ENCODE data around the gene SYS1.

Gene SYS1

GRCh38 chr20:45323731-45324130, 39.2 kb upstream of the SYS1 start:
- Histone ChIP-seq H3K9ac (no peak overlapping the region), H3K4me2 (peak overlapping the region; percentile 94), H3K9me3 (no peaks in the 10 kb centered on the region), H3K4me3 (no peak overlapping the region), H3K27ac (no peak overlapping the region), H3K27me3 (no peaks in the 10 kb centered on the region), H3K4me1 (peaks cover 84% of the 10 kb centered on the region), H4K20me1 (no peaks in the 10 kb centered on the region), H3K36me3 (no peaks in the 10 kb centered on the region)
- no peak for TF ChIP-seq Cebpa-rat (IDR thresholded peaks at IDR 0.05)

DNA sequence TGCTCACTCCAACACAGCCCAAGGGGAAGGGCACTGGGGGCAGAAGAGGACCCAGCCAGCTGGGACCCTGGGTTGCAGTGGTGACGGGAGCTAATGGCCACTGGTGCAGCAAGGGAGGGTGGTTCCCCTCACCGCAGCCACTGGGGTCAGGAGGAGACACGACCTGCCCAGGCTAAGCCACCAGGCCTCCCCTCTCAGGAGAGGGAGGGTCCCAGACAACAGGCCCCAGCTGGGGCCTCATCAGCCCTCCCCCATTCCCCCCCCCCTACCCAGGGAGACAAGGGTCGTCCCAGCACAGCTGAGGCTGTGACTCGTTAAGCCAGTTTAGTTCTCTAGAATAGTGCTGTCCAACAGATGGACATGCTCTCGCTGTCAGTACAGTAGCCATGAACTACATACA, 37.6 kb upstream of the SYS1 start:
- no peak for TF ChIP-seq Cebpa-rat (IDR thresholded peaks at IDR 0.05)
- no peaks in the 10 kb centered on the region for H3K27me3 ChIP-seq
- no peak overlapping the region for H3K4me3 ChIP-seq
- H3K9me3 ChIP-seq = no peaks in the 10 kb centered on the region
- peaks cover 68% of the 10 kb centered on the region for H3K4me1 ChIP-seq
- peak overlapping the region; percentile 94 for H3K4me2 ChIP-seq
- peak overlapping the region; percentile 61; the same call in 1 of the 2 replicates for H3K9ac ChIP-seq
- no peaks in the 10 kb centered on the region for H3K36me3 ChIP-seq
- H3K27ac ChIP-seq = peak overlapping the region; percentile 68
- no peaks in the 10 kb centered on the region for H4K20me1 ChIP-seq

DNA sequence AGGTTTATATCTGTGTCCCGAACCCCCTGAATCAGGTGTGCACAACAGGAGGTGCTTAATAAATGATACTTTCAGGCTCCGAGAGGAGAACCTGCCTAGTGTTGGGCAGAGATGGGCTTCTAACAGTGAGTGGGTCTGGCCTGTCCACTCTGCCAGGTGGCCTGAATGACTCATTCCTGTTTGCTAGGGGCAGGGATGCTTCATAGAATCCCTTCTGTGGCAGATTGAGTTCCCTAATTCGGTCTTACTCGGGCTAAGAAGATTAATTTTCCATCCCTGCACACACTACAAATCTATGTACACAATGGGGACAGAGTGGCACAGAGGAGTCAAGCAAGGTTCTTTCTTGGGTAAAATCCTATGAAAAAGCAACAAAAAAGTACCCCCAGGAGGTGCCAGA, 34.5 kb upstream of the SYS1 start:
- no peaks in the 10 kb centered on the region for H3K9me3 ChIP-seq
- peaks cover 37% of the 10 kb centered on the region for H3K4me1 ChIP-seq
- TF ChIP-seq Cebpa-rat (IDR thresholded peaks at IDR 0.05) = no peak

DNA sequence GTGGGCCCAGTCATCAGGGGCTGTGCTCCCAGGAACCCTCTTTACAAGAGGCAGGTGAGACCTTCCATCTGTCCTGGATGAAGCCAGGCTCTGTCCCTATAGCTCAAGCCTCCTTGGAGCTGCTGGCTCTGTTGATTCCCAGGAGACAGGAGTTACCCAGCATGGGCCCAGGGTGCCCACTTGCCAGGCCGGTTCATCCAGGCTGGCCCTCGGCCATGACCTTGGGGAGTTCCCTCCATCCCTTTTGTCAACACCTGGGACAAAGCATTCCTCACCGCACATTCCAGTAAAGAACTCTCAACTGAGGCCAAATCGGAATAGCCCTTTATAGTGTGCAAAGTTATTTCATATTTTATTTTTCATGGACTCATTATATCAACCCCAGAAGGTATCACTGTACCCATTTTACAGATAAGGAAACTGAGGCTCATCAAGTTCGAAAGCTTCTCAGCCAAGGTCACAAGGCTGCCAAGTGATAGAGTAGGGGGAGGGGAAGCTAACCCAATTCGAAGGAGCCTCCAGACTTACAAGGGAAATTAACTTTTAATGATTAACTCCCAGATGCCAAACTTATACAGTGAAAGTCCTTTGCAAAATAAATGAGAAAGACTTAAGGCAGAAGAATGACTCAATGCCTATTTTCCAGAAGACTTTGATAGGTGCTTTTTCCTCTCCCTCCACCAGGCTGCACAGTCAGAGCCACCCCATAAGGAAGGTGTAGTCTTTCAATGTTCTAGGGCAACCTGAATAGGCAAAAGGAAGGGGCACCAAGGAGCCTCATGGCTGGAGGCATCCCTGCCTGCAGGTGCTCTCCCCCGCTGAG, 33.2 kb upstream of the SYS1 start:
- no peaks in the 10 kb centered on the region for H3K9me3 ChIP-seq
- no peaks in the 10 kb centered on the region for H3K36me3 ChIP-seq
- no peak overlapping the region for H3K4me3 ChIP-seq
- no peak overlapping the region for H3K9ac ChIP-seq
- H3K4me2 ChIP-seq = no peak overlapping the region
- no peak overlapping the region for H3K27ac ChIP-seq
- no peaks in the 10 kb centered on the region for H3K27me3 ChIP-seq
- peaks cover 24% of the 10 kb centered on the region for H3K4me1 ChIP-seq
- TF ChIP-seq Cebpa-rat (IDR thresholded peaks at IDR 0.05) = no peak
- no peaks in the 10 kb centered on the region for H4K20me1 ChIP-seq

More for the DNA sequence above, 34.5 kb upstream of the SYS1 start:
- H3K36me3 ChIP-seq = no peaks in the 10 kb centered on the region
- H3K4me3 ChIP-seq = no peak overlapping the region
- no peaks in the 10 kb centered on the region for H4K20me1 ChIP-seq
- no peak overlapping the region for H3K4me2 ChIP-seq
- H3K27ac ChIP-seq = no peak overlapping the region
- no peaks in the 10 kb centered on the region for H3K27me3 ChIP-seq
- H3K9ac ChIP-seq = no peak overlapping the region

- H3K9ac ChIP-seq = no peak overlapping the region
- no peak overlapping the region for H3K27ac ChIP-seq
- H4K20me1 ChIP-seq = no peaks in the 10 kb centered on the region
- H3K9me3 ChIP-seq = no peaks in the 10 kb centered on the region
- no peak overlapping the region for H3K4me3 ChIP-seq
- peaks cover 17% of the 10 kb centered on the region for H3K4me1 ChIP-seq
- no peak for TF ChIP-seq Cebpa-rat (IDR thresholded peaks at IDR 0.05)
- H3K4me2 ChIP-seq = no peak overlapping the region
- H3K36me3 ChIP-seq = no peaks in the 10 kb centered on the region
- H3K27me3 ChIP-seq = no peaks in the 10 kb centered on the region
These were observed 32.5 kb upstream of the SYS1 start for GRCh38 chr20:45330476-45330875.

DNA sequence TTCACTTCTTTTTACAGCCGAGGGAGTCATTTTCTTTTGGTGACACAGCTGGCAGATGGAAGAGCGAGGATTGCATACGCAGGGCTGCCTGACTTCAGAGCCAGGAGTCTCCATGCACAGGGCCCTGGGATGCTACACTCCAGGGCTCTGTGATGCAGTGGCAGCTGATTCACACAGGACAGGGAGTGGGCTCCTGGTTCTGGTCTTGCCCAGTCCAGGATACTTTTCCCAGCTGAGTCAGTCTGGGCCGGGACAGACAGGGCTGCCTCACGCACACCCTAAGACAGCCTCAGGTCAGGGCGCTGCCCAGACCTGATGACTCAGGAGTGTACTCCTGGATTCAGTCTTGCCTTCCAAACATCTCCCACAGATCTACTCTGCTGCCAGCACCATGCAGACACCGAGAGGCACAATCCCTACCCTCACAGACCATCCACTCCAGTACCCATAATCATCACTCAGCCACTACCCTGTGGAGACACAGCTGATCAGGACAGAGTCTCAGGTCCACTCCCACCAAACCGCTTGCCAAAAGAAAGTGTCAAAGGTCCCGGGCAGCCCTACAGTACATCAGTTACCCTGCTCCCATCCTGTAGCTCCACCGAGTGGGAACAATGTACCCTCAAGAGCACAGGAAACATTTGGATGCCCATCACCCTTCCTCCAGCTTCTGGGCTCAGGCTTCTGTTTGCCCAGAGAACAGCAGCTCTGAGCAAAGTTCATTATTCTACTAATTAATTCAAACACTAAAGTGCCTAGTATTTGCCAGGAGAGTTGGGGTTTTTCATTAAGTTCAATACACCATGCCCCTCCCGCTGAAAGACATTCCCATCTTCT, 26.2 kb upstream of the SYS1 start:
- no peak overlapping the region for H3K4me2 ChIP-seq
- no peak for TF ChIP-seq Cebpa-rat (IDR thresholded peaks at IDR 0.05)
- no peaks in the 10 kb centered on the region for H4K20me1 ChIP-seq
- H3K9me3 ChIP-seq = no peaks in the 10 kb centered on the region
- H3K4me1 ChIP-seq = peaks cover 6% of the 10 kb centered on the region
- H3K27me3 ChIP-seq = no peaks in the 10 kb centered on the region
- H3K27ac ChIP-seq = no peak overlapping the region
- H3K4me3 ChIP-seq = no peak overlapping the region
- no peak overlapping the region for H3K9ac ChIP-seq
- no peaks in the 10 kb centered on the region for H3K36me3 ChIP-seq

DNA sequence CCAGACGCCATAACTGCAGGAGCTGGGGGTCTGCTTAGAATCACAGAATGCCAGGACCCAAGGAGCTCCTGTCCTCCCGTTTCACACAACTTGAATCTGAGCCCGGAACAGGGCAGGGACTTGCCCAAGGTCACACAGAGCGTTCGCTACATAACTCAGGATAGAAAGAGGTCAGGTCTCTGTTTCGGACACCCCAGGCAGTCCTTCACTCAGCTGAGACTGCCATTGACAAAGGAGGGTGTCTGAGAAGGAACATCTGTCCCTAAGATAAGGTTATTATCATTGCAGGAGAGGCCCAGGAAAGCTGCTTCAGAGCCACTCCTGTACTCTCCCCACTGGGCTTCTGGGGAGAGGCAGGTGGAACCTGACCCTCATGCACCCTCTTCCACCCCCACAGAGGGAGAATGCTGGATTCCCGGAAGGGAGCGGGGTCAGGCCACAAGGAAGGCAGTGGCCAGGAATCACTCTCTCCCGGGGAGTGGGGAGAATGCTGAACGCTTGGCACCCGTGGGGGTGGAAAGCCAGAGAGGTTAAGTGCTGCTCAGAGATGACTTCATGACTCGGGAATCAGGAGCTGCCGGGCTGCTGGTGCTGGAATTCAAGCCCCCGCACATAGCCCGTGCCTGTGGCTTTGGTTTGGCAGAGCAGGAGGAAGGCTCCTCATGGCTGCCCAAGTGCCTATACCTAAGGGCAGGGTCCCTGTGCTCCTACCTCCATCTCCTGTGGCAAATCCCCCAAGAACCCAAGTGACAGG, 25.4 kb upstream of the SYS1 start:
- Histone ChIP-seq H3K4me1 (peaks cover 10% of the 10 kb centered on the region), H3K27ac (no peak overlapping the region), H3K9ac (no peak overlapping the region), H4K20me1 (no peaks in the 10 kb centered on the region), H3K36me3 (no peaks in the 10 kb centered on the region), H3K9me3 (no peaks in the 10 kb centered on the region), H3K4me2 (no peak overlapping the region), H3K27me3 (no peaks in the 10 kb centered on the region), H3K4me3 (no peak overlapping the region)
- no peak for TF ChIP-seq Cebpa-rat (IDR thresholded peaks at IDR 0.05)

- no peaks in the 10 kb centered on the region for H3K27me3 ChIP-seq
- H3K36me3 ChIP-seq = no peaks in the 10 kb centered on the region
- no peak overlapping the region for H3K9ac ChIP-seq
- no peak overlapping the region for H3K27ac ChIP-seq
- H3K4me2 ChIP-seq = no peak overlapping the region; the same call in 1 of the 2 replicates
- no peak for TF ChIP-seq Cebpa-rat (IDR thresholded peaks at IDR 0.05)
- no peak overlapping the region for H3K4me3 ChIP-seq
- no peaks in the 10 kb centered on the region for H4K20me1 ChIP-seq
- peaks cover 10% of the 10 kb centered on the region for H3K4me1 ChIP-seq
- no peaks in the 10 kb centered on the region for H3K9me3 ChIP-seq
These were observed 24.6 kb upstream of the SYS1 start for GRCh38 chr20:45338121-45339030.

DNA sequence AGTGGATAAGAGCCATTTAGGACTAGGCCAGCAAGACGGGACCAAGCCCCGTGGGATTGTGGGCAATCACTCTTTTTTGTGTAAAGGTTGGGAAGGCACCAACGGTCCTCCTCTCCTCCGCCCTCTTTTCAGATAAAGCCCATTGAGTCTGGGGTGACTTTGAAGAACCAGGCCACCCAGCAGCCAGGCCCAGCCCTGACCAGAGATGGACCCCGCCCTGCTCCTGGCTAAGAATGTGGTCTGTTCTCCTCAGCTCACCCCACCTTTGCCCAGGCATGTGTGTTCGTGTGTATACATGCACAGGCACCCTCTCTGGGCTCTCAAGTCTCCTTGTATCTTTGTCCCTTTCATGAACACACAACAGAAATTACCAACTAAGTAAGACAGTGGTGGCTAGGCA, 23.9 kb upstream of the SYS1 start:
- Histone ChIP-seq H3K27me3 (no peaks in the 10 kb centered on the region), H3K4me2 (no peak overlapping the region; the same call in 1 of the 2 replicates), H3K27ac (no peak overlapping the region), H4K20me1 (no peaks in the 10 kb centered on the region), H3K9me3 (no peaks in the 10 kb centered on the region), H3K4me3 (no peak overlapping the region), H3K4me1 (peaks cover 13% of the 10 kb centered on the region), H3K9ac (no peak overlapping the region), H3K36me3 (no peaks in the 10 kb centered on the region)
- no peak for TF ChIP-seq Cebpa-rat (IDR thresholded peaks at IDR 0.05)

Data from BLaER1 (cell line).